GM10248 (cell line): ENCODE measurements around the gene SAMHD1.
"Not testable (repeated sequence)": the region's sequence is repeated elsewhere in the genome, so short reads cannot be mapped to it uniquely, and the experiment has no call there.

Source experiments
- CTCF ChIA-PET: fragments of 300-600 bp; sonication (Branson Sonifier 250); formaldehyde crosslinking; extraction: SDS; loops from one replicate; lab custom pipeline; 2021; ENCODE audit warnings: antibody characterized with exemption; lab: Yijun Ruan, JAX
- POLR2A ChIA-PET: fragments of 350-650 bp; sonication (Branson Sonifier 250); formaldehyde crosslinking; extraction: SDS; loops from one replicate; lab custom pipeline; 2020; ENCODE audit warnings: antibody characterized with exemption; lab: Yijun Ruan, JAX
- DNase-seq: peaks from one replicate; pipeline ENCODE4 v3.0.0; 2012; ENCODE audit errors: extremely low spot score
- TF ChIP-seq, protein P1 (sequence below): IDR thresholded peaks from 2 replicates; pipeline ENCODE4 v1.5.1; 2012; ENCODE audit warnings: mild to moderate bottlenecking, low read depth; ENCODE audit errors: extremely low read depth, missing control alignments, control extremely low read depth

The SAMHD1 gene

DNA sequence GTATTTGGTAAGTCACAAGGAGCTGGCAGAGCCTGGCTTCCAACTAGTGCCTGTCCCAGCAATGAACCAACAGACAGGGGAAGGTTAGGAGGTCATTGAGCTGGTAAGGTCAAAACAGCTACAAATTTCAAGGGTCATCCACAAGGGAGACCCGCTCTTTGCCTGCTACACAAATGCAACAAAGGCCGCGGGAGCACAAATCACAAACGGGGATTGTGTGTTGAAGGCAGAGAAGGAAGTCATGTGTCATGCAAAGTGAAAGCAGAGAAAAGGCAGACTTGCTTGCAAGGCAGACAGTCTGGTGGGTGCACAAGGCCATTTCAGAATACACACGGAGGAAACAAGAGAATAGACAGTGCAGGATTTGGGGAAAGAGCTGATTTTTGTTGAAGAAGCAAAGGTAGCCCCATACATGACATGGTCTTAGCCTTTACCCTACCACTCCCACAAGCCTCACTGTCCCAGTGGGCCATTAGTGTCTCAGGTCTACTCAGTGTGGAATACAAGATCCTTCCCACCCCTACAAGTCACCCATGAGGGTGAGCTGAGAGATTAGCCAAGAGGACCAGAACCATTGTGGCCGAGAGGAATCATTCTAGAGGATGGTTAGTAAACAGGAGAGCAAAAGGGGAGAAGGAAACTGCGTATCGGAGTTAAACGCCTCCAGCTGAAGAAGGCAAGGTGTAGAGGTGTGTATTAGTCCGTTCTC is 18.1 kb upstream of the SAMHD1 start:
- ChIA-PET POLR2A (no interaction called here), CTCF (no interaction called here)
- TF ChIP-seq, protein P1, sequence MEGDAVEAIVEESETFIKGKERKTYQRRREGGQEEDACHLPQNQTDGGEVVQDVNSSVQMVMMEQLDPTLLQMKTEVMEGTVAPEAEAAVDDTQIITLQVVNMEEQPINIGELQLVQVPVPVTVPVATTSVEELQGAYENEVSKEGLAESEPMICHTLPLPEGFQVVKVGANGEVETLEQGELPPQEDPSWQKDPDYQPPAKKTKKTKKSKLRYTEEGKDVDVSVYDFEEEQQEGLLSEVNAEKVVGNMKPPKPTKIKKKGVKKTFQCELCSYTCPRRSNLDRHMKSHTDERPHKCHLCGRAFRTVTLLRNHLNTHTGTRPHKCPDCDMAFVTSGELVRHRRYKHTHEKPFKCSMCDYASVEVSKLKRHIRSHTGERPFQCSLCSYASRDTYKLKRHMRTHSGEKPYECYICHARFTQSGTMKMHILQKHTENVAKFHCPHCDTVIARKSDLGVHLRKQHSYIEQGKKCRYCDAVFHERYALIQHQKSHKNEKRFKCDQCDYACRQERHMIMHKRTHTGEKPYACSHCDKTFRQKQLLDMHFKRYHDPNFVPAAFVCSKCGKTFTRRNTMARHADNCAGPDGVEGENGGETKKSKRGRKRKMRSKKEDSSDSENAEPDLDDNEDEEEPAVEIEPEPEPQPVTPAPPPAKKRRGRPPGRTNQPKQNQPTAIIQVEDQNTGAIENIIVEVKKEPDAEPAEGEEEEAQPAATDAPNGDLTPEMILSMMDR: no peak
- no peak for DNase-seq

DNA sequence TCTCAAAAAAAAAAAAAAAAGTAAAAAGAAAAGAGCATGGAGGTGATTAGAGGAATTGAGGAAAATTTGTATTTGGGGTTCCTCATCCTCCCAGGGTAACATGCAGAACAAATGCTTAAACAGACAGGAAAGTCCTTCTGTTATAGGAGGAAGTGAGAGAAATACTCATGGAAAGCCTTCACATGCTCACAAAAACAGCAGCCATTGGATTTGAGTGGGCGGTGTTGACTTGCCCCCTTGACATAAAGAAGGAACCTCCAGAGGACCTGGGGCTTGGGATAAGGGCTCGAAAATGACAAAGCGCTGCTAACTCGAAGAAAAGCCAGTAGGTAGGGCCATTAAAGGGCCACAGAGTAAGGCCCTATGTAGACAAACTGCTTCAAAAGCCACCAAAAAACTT is 17.5 kb upstream of the SAMHD1 start:
- ChIA-PET POLR2A (no interaction called here), CTCF (no interaction called here)
- TF ChIP-seq, protein P1: no peak
- DNase-seq: no peak

DNA sequence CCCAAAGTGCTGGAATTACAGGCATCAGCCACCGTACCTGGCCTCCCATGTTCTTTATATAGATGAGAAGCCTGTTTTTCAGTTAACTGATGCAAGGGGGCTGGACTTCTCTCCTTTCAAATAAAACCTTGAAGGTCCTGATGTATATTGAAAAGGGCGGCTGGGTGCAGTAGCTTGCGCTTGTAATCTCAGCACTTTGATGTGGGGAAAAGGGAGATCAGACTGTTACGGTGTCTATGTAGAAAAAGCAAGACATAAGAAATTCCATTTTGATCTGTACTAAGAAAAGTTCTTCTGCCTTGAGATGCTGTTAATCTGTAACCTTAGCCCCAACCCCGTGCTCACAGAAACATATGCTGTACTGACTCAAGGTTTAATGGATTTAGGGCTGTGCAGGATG is 16.1 kb upstream of the SAMHD1 start:
- ChIA-PET POLR2A (no interaction called here), CTCF (no interaction called here)
- DNase-seq: no peak
- TF ChIP-seq, protein P1: no peak

DNA sequence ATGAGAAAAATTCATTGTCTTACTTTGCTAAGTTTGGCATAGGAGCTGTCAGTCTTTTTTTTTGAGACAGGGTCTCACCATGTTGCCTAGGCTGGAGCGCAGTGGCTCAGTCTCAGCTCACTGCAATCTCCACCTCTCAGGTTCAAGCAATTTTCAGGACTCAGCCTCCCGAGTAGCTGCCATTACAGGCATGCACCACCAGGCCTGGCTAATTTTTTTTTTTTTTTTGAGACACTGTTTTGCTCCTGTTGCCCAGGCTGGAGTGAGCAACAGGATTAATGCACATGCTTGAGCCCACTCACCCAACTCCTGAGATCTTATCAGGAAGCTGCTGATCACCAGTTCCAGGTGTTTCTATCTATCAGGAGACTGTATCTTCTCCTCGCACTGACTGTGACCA is 15.5 kb upstream of the SAMHD1 start:
- CTCF ChIA-PET, POLR2A ChIA-PET, DNase-seq: not testable (repeated sequence)

DNA sequence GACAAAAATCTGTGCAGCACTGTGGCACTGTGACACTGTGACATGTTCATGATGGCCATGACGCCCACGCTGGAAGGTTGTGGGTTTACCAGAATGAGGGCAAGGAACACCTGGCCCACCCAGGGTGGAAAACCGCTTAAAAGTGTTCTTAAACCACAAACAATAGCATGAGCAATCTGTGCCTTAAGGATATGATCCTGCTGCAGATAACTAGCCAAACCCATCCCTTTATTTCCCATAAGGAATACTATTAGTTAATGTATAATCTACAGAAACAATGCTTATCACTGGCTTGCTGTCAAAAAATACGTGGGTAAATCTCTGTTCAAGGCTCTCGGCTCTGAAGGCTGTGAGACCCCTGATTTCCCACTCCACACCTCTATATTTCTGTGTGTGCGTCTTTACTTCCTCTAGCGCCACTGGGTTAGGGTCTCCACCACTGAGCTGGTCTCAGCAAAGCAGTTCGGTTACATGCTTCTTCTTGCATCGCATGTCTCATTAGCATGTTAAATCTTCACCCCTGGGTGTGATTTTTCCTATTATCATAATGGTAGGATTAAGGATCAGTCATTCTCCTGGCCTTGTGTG is 10.9 kb upstream of the SAMHD1 start:
- POLR2A ChIA-PET, DNase-seq, CTCF ChIA-PET: not testable (repeated sequence)

DNA sequence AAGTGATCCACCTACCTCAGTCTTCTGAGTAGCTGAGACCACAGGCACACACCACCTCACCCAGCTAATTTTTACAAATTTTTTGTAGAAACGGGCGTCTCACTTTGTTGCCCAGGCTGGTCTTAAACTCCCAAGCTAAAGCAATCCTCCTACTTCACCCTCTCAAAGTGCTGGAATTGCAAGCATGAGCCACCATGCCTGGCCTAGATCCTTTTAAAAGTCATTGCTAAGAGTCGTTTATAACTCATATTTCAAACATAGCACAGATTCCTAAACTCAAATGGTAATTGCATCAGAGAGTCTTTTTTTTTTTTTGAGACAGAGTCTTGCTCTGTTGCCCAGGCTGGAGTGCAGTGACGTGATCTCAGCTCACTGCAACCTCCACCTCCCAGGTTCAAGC is 7.7 kb upstream of the SAMHD1 start:
- no peak for DNase-seq

DNA sequence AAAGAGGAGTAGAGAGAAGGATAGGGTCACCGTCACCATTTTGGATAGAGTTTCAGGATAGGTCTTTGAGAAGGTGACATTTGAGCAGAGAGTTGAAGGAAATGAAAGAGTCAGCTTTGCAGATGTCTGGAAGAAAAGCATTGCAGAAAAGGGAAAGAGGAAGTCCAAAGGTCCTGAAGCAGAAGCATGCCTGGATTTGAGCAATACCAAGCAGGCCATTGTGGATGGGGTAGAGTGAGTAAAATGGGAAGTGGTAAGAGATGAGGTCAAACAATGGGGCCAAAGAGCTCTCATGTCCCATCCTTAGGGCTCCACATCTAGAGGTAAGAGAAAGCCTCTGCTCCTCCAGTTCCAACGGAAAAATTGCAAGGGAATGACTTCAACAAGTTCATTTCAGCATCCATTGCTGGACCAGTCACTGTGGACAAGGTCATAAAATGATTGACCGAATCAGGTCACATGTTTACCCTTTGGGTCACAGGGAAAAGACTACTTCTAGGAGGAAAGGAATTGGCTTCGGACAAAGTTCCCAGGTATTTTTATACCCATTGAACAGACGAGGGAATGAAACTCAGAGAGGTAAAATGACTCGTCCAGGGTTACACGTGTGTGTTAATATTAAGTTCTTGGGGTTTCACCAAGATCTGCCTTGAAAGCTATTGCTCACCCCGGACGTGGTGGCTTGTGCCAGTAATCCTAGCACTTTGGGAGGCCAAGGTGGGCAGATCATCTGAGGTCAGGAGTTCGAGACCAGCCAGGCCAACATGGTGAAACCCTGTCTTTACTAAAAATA is 6.6 kb upstream of the SAMHD1 start:
- CTCF ChIA-PET: no interaction called here
- POLR2A ChIA-PET: no interaction called here
- TF ChIP-seq, protein P1: no peak
- no peak for DNase-seq

More for the DNA sequence above, 7.7 kb upstream of the SAMHD1 start:
- CTCF ChIA-PET: no interaction called here
- TF ChIP-seq, protein P1: no peak
- POLR2A ChIA-PET: no interaction called here
